Thymus (tissue), 11 donors: ENCODE measurements around the gene APP. TPM values are rescaled to one million over a fixed set of nuclear protein-coding genes. Genes with fewer than 3 reads are reported as not detected.

Experiments used
- DNase-seq, 9 donors: peaks; one replicate each; pipeline ENCODE4 v3.0.0-alpha.2; 2013; ENCODE audit warnings: low spot score in 9 of 9, low read depth in 6 of 9, missing footprints in 1 of 9
- H3K27ac ChIP-seq, 2 donors: one replicate each; pipeline ENCODE4 v1.5.1; 2013; ENCODE audit warnings: control low read depth in 1 of 2, low read depth in 1 of 2, low read length in 1 of 2, mild to moderate bottlenecking in 1 of 2, moderate library complexity in 1 of 2
- H3K27me3 ChIP-seq, 2 donors: one replicate each; pipeline ENCODE4 v1.5.1; 2013; ENCODE audit warnings: low read length in 1 of 2; ENCODE audit not compliant: control insufficient read depth in 2 of 2, insufficient read depth in 1 of 2
- H3K36me3 ChIP-seq, 2 donors: one replicate each; pipeline ENCODE4 v1.5.1; 2013; ENCODE audit warnings: low read length in 1 of 2, mild to moderate bottlenecking in 1 of 2, moderate library complexity in 1 of 2; ENCODE audit not compliant: control insufficient read depth in 2 of 2, insufficient read depth in 2 of 2
- H3K4me1 ChIP-seq, 2 donors: one replicate each; pipeline ENCODE4 v1.5.1; 2013; ENCODE audit warnings: low read length in 2 of 2; ENCODE audit not compliant: control insufficient read depth in 2 of 2, insufficient read depth in 2 of 2
- H3K4me3 ChIP-seq, 2 donors: one replicate each; pipeline ENCODE4 v1.5.1; 2013; ENCODE audit warnings: low read length in 2 of 2, control low read depth in 1 of 2, mild to moderate bottlenecking in 1 of 2
- H3K9me3 ChIP-seq, 2 donors: one replicate each; pipeline ENCODE4 v1.5.1; 2013; ENCODE audit warnings: low read length in 1 of 2, mild to moderate bottlenecking in 1 of 2; ENCODE audit not compliant: control insufficient read depth in 2 of 2, insufficient read depth in 1 of 2
- WGBS: extraction: QIAGEN DNeasy Blood & Tissue Kit; methylation state at CpG from one replicate; pipeline ENCODE4 v1.1.7; 2013; 5-methylcytosine and 5-hydroxymethylcytosine counted together
- polyA plus RNA-seq: library from polyadenylated mRNA; stranded (reverse); fragments of 200-250 nt; gene quantifications from one replicate; pipeline ENCODE4 v1.2.3, GENCODE V29; 2013
- total RNA-seq: library from RNA; stranded (reverse); fragments of 120-200 nt; gene quantifications from one replicate; pipeline ENCODE4 v1.2.4, GENCODE V29; 2013
- donor health status: healthy.

The APP gene
- total and polyA plus RNA-seq, 2 donors, result 110 to 152 TPM

DNA sequence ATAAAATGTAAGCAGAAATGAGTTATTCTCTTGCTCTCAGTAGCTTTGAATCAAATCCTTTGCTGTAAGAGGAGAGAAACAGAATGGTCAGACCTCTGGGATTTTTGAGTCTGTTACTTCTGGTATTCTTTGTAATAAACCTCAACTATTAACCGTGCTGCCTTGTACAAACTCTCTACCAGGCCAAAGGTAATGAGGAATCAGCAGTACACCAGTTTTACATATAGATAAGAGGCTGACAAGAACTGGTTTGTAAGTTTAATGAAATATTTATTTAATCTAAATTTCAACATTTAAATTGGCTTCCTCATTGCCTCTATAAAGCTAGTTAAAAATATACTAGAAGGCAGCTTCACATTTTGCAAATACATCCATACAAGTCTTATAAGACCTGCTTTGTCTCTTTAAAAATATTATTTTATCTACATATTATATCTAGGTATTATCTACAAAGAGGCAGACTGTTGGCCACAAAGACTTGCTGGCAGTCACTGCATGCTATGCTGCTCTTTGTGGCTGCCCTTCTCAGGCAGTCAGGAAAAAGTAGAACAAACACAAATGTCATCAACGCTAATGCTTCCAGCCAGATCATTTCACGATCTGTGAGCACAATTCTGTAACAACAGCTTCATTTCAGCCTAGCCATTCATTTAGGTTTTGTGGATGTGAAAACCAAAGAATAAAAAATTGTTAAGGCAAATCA lies 262.8 kb downstream of the APP start:
- no peak for DNase-seq
- Histone ChIP-seq H3K4me3 (no peak overlapping the region), H3K27ac (no peak overlapping the region), H3K36me3 (peaks cover 0 to 5% of the 10 kb centered on the region in 2 donors), H3K27me3 (no peaks in the 10 kb centered on the region), H3K9me3 (no peaks in the 10 kb centered on the region), H3K4me1 (no peaks in the 10 kb centered on the region)
- 53% methylated on average over 3 of the region's 3 CpGs for WGBS

GRCh38 chr21:25906587-25906986 lies 264.0 kb downstream of the APP start:
- 96% methylated on average over 7 of the region's 7 CpGs for WGBS
- H3K27ac ChIP-seq, result no peak overlapping the region
- no peaks in the 10 kb centered on the region for H3K27me3 ChIP-seq
- no peaks in the 10 kb centered on the region for H3K4me1 ChIP-seq
- H3K9me3 ChIP-seq, result no peaks in the 10 kb centered on the region
- DNase-seq, result no peak
- no peak overlapping the region for H3K4me3 ChIP-seq
- peaks cover 0 to 11% of the 10 kb centered on the region in 2 donors for H3K36me3 ChIP-seq

- Histone ChIP-seq H3K4me1 (no peaks in the 10 kb centered on the region), H3K27me3 (no peaks in the 10 kb centered on the region), H3K27ac (no peak overlapping the region), H3K4me3 (no peak overlapping the region), H3K36me3 (peaks cover 0 to 14% of the 10 kb centered on the region in 2 donors), H3K9me3 (no peaks in the 10 kb centered on the region)
- WGBS, result 96% methylated on average over 6 of the region's 6 CpGs
- DNase-seq, result no peak
These were observed 265.4 kb downstream of the APP start for GRCh38 chr21:25905126-25905525.

GRCh38 chr21:25904044-25904695 lies 266.4 kb downstream of the APP start:
- Histone ChIP-seq H3K27ac (no peak overlapping the region), H3K4me1 (no peaks in the 10 kb centered on the region), H3K4me3 (no peak overlapping the region), H3K9me3 (no peaks in the 10 kb centered on the region), H3K36me3 (peaks cover 0 to 14% of the 10 kb centered on the region in 2 donors), H3K27me3 (no peaks in the 10 kb centered on the region)
- DNase-seq, result no peak
- WGBS, result 97% methylated on average over 1 of the region's 1 CpG

GRCh38 chr21:25903607-25904006 lies 267.0 kb downstream of the APP start:
- no peak for DNase-seq
- no peaks in the 10 kb centered on the region for H3K27me3 ChIP-seq
- WGBS, result 66% methylated on average over 5 of the region's 5 CpGs
- H3K4me3 ChIP-seq, result no peak overlapping the region
- H3K9me3 ChIP-seq, result no peaks in the 10 kb centered on the region
- peaks cover 0 to 17% of the 10 kb centered on the region in 2 donors for H3K36me3 ChIP-seq
- no peaks in the 10 kb centered on the region for H3K4me1 ChIP-seq
- H3K27ac ChIP-seq, result no peak overlapping the region

DNA sequence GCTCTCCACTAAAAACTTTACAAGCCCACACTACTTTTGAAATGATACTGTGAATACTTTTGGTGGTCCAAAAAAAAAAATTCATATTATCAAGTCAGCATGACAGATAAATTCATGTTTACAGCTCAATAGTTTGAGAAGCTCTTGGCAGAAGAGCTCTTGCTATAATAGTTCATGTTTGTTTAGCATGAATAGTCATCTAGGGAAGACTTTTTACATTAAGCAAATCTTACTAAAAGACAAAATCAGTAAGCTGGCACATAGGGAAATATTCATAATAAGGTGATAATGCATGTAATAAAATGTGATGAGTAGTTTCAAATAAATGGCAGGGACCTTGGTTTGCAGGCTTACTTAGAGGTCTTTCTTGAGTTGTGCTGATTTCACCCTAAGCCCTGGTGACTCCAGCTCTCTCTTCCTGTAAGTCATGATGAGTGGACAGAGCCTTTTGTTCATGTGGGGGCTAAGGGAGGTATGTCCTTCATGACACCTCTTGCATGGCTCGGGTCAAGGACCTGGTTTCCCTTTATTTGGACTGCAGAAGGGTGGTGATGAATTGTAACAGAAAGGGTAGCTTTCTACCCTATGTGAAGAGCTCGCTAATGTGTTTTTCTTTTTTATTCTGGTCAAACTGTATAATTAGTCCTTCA lies 269.1 kb downstream of the APP start:
- Histone ChIP-seq H3K36me3 (peaks cover 0 to 18% of the 10 kb centered on the region in 2 donors), H3K4me1 (no peaks in the 10 kb centered on the region), H3K27me3 (no peaks in the 10 kb centered on the region), H3K9me3 (no peaks in the 10 kb centered on the region), H3K4me3 (no peak overlapping the region), H3K27ac (no peak overlapping the region)
- 69% methylated on average over 2 of the region's 2 CpGs for WGBS
- DNase-seq, result no peak

- DNase-seq, result no peak
- no peaks in the 10 kb centered on the region for H3K4me1 ChIP-seq
- H3K9me3 ChIP-seq, result no peaks in the 10 kb centered on the region
- H3K36me3 ChIP-seq, result peaks cover 0 to 18% of the 10 kb centered on the region in 2 donors
- no peak overlapping the region for H3K27ac ChIP-seq
- WGBS, result 96% methylated on average over 3 of the region's 3 CpGs
- no peak overlapping the region for H3K4me3 ChIP-seq
- no peaks in the 10 kb centered on the region for H3K27me3 ChIP-seq
These were observed 271.9 kb downstream of the APP start for GRCh38 chr21:25898671-25899070.

- Histone ChIP-seq H3K36me3 (peaks cover 0 to 15% of the 10 kb centered on the region in 2 donors), H3K27ac (no peak overlapping the region), H3K9me3 (no peaks in the 10 kb centered on the region), H3K4me3 (no peak overlapping the region), H3K27me3 (no peaks in the 10 kb centered on the region), H3K4me1 (no peaks in the 10 kb centered on the region)
- WGBS, result 98% methylated on average over 4 of the region's 4 CpGs
- DNase-seq, result no peak
These were observed 273.2 kb downstream of the APP start for GRCh38 chr21:25897383-25897782.

- H3K4me1 ChIP-seq, result no peaks in the 10 kb centered on the region
- WGBS, result 22% methylated on average over 4 of the region's 4 CpGs
- no peaks in the 10 kb centered on the region for H3K27me3 ChIP-seq
- no peak overlapping the region for H3K4me3 ChIP-seq
- H3K9me3 ChIP-seq, result no peaks in the 10 kb centered on the region
- no peak overlapping the region for H3K27ac ChIP-seq
- H3K36me3 ChIP-seq, result peaks cover 0 to 11% of the 10 kb centered on the region in 2 donors
- no peak for DNase-seq
These were observed 274.0 kb downstream of the APP start for GRCh38 chr21:25896501-25897056.
